RWPE2 (cell line): Measurements from ENCODE around the gene EP400.

Experiments used
- ATAC-seq: fragments of 200-7000 bp; cut with Tn5 transposase; 3 replicates; pipeline ENCODE4 v1.9.1; 2021; ENCODE audit warnings: low read depth
- DNase-seq: peaks from one replicate; pipeline ENCODE4 v3.0.0-alpha.2; 2020; ENCODE audit warnings: low spot score
- H3K27ac ChIP-seq: fragments of 450-650 bp; 2 replicates; pipeline ENCODE4 v1.5.1; 2017; ENCODE audit warnings: mild to moderate bottlenecking; ENCODE audit not compliant: poor library complexity, severe bottlenecking
- H3K27me3 ChIP-seq: fragments of 250-450 bp; sonication (Bioruptor Pico); 2 replicates; pipeline ENCODE4 v1.5.1; 2021; ENCODE audit warnings: mild to moderate bottlenecking, moderate library complexity; ENCODE audit not compliant: insufficient read depth, poor library complexity, severe bottlenecking
- H3K36me3 ChIP-seq: fragments of 250-450 bp; sonication (Bioruptor Pico); 2 replicates; pipeline ENCODE4 v1.5.1; 2020; ENCODE audit warnings: low read depth, mild to moderate bottlenecking, moderate library complexity
- H3K4me1 ChIP-seq: fragments of 250-450 bp; sonication (Bioruptor Pico); 2 replicates; pipeline ENCODE4 v1.5.1; 2021; ENCODE audit warnings: mild to moderate bottlenecking, moderate library complexity; ENCODE audit not compliant: insufficient read depth, poor library complexity, severe bottlenecking
- H3K4me3 ChIP-seq: fragments of 250-450 bp; sonication (Bioruptor Pico); 2 replicates; pipeline ENCODE4 v1.5.1; 2021; ENCODE audit warnings: mild to moderate bottlenecking, moderate library complexity; ENCODE audit not compliant: severe bottlenecking
- H3K9me3 ChIP-seq: fragments of 250-450 bp; sonication (Bioruptor Pico); 2 replicates; pipeline ENCODE4 v1.5.1; 2021; ENCODE audit warnings: mild to moderate bottlenecking, moderate library complexity; ENCODE audit not compliant: severe bottlenecking
- TF ChIP-seq, protein P1 (sequence below): fragments of 450-650 bp; IDR thresholded peaks from one replicate; pipeline ENCODE4 v1.5.1; 2017; ENCODE audit warnings: mild to moderate bottlenecking, moderate library complexity; ENCODE audit not compliant: poor library complexity, severe bottlenecking

The EP400 gene

DNA sequence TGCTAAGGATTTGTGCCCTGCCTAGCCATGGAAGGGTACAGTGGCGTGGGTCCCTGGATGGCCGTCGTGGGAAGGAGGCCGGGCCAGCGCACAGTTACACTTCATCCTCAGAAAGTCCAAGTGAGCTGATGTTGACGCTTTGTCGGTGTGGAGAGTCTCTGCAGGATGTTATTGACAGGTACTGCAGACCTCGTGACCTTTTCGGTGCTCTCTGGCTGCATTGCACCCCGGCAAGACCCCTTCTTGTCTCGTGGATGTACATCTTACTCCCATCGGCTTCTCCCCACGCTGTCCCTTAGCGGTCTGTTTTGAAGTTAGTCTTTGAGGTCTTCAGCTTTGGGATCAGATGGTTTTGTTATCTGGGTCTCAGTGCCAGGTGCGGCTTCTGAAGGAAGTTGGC lies 78.4 kb downstream of the EP400 start:
- ATAC-seq (no peak), DNase-seq (no peak)
- Histone ChIP-seq H3K36me3 (peaks cover 92% of the 10 kb centered on the region), H3K4me3 (no peak overlapping the region), H3K4me1 (no peaks in the 10 kb centered on the region), H3K9me3 (no peaks in the 10 kb centered on the region), H3K27ac (no peak overlapping the region), H3K27me3 (no peaks in the 10 kb centered on the region)
- TF ChIP-seq, protein P1, sequence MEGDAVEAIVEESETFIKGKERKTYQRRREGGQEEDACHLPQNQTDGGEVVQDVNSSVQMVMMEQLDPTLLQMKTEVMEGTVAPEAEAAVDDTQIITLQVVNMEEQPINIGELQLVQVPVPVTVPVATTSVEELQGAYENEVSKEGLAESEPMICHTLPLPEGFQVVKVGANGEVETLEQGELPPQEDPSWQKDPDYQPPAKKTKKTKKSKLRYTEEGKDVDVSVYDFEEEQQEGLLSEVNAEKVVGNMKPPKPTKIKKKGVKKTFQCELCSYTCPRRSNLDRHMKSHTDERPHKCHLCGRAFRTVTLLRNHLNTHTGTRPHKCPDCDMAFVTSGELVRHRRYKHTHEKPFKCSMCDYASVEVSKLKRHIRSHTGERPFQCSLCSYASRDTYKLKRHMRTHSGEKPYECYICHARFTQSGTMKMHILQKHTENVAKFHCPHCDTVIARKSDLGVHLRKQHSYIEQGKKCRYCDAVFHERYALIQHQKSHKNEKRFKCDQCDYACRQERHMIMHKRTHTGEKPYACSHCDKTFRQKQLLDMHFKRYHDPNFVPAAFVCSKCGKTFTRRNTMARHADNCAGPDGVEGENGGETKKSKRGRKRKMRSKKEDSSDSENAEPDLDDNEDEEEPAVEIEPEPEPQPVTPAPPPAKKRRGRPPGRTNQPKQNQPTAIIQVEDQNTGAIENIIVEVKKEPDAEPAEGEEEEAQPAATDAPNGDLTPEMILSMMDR: no peak

DNA sequence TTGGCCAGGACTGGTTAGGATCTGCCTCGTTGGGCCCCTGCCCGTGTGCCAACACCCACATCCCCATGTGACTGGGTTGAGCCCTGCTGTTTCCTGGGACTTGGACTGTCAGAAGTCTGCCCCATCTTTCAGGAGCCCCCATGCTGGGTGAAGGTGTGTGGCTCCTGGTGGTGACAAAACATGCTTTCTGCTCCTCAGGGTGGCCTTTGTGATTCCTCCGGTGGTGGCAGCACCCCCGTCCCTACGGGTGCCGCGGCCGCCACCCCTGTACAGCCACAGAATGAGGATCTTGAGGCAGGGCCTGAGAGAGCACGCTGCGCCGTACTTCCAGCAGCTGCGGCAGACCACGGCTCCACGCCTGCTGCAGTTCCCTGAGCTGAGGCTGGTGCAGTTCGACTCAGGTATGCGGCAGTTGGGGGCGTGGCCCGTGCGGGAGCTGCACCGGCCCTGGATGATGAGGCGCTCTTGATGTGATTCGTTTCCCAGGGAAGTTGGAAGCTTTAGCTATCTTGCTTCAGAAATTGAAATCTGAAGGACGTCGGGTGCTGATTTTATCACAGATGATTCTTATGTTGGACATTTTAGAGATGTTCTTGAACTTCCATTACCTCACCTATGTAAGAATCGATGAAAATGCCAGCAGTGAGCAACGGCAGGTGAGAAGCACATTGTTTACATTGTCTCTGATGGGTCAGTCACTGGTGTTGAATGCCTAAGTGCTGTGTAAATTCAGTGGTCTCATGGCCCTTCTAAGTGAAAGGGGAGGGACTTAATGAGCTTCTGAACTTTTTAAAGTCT lies 80.0 kb downstream of the EP400 start:
- Histone ChIP-seq H3K27ac (no peak overlapping the region), H3K4me3 (no peak overlapping the region), H3K9me3 (no peaks in the 10 kb centered on the region), H3K4me1 (no peaks in the 10 kb centered on the region), H3K27me3 (no peaks in the 10 kb centered on the region), H3K36me3 (peaks cover 96% of the 10 kb centered on the region)
- ATAC-seq (no peak), DNase-seq (no peak)
- TF ChIP-seq, protein P1: no peak

DNA sequence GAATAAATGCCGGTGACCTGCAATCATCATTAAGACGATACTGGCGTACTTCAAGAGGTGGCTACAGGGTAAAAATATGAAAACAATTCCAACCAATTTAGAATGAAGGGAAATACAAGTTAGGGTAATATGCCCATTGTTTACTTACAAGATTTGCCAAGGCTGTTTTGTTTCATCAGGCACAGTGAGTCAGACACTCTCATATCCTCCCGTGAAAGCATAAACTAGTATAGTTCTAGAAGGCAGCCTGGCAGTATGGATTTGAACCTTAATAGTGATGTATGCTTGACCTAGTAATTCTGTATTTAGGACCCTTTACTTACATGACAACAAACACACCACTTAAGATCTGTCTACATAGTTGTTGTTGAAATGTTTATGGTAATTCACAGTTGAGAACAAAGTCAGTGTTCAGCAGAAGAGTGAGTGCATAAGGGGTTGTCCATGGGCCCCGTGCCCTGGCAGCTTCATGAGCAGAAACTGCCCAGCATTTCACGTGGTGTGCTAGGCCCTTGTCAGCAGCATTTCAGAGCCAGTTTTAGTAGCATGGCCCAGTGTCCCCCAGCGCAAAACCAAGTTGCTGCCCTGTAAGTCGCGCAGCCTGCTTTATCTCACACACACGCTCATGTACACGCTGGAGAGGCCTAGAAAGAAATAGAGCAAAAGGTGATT lies 80.8 kb downstream of the EP400 start:
- DNase-seq: no peak
- no peaks in the 10 kb centered on the region for H3K9me3 ChIP-seq
- H3K27me3 ChIP-seq: no peaks in the 10 kb centered on the region
- peaks cover 95% of the 10 kb centered on the region for H3K36me3 ChIP-seq
- H3K4me3 ChIP-seq: no peak overlapping the region
- H3K4me1 ChIP-seq: no peaks in the 10 kb centered on the region
- H3K27ac ChIP-seq: no peak overlapping the region
- TF ChIP-seq, protein P1: no peak
- peak; percentile 54; the same call in 1 of the 3 replicates for ATAC-seq

DNA sequence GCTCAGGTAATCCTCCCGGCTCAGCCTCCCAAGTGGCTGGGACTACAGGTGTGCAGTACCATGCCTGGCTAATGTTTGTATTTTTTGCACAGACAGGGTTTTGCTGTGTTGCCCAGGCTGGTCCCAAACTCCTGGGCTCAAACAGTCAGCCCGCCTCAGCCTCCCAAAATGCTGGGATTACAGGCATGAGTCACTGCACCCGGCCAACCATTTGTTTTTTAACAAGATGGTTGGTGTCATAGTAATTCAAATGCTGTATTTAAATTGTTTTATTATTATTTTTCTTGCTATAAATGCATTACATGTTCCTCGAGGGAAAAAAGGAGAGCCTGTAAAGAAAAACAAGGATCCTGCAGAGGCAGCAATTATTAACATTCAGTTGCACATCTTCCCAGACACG lies 83.9 kb downstream of the EP400 start:
- DNase-seq: no peak
- no peaks in the 10 kb centered on the region for H3K27me3 ChIP-seq
- H3K4me3 ChIP-seq: no peak overlapping the region
- no peak overlapping the region for H3K27ac ChIP-seq
- ATAC-seq: no peak
- TF ChIP-seq, protein P1: no peak
- H3K9me3 ChIP-seq: no peaks in the 10 kb centered on the region
- H3K36me3 ChIP-seq: peaks cover 85% of the 10 kb centered on the region
- H3K4me1 ChIP-seq: no peaks in the 10 kb centered on the region
